DMS53 treated with DMSO at 0.1 percent for 48 hours (cell line): ENCODE data around the gene PRSS35.
"Not testable (repeated sequence)": the region's sequence is repeated elsewhere in the genome, so short reads cannot be mapped to it uniquely, and the experiment has no call there.

Source experiments
- DNase-seq: peaks from one replicate; lab custom pipeline; 2025; ENCODE audit not compliant: unreplicated experiment; lab: John Stamatoyannopoulos, UW

PRSS35 gene

GRCh38 chr6:83511901-83512681, at the start of gene PRSS35:
Gene PRSS35, plus strand, starts transcription at chr6:83512534. Its CDS starts 10,908 bp downstream, at chr6:83523442.
- DNase-seq: peak; percentile 5

- DNase-seq: no peak
Observed at GRCh38 chr6:83463886-83464285, 48.4 kb upstream of the PRSS35 start.

DNA sequence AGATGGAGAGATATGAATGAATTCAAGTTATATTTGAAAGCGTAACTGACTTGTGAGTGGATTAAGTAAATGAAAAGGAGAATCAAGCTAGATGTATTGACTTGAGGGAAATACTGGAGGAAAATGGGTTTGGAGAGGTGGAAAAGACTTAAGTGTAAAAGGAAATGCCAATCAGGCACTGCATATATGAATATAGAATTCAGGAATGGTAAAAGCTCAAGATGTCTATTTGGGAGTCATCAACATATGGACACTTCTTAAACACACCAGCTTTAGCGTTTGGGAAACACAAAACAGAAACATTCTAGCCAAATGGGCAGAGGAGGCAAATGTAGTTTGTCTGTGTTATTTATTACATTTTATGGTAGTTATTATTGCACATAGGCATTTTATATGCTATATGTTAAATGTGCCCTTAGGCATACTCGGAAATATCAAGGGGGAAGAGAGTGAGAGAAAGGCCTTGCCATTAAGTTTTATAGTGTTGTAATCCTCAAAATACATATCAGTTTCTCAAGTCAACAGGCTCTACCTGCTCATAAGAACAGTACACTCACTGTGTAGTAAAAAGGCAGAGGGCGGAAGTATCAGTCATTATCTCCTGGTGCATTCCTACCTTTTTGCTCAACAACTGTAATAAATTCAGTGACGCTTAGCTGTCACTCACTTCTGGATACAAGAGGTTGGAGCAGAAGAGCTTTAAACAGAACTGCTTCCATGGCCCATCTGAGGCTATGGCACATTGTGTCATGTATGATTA, 47.8 kb upstream of the PRSS35 start:
- DNase-seq: no peak

GRCh38 chr6:83466328-83466727, 46.0 kb upstream of the PRSS35 start:
- DNase-seq: no peak

- DNase-seq: no peak
Observed at GRCh38 chr6:83467620-83468036, 44.7 kb upstream of the PRSS35 start.

DNA sequence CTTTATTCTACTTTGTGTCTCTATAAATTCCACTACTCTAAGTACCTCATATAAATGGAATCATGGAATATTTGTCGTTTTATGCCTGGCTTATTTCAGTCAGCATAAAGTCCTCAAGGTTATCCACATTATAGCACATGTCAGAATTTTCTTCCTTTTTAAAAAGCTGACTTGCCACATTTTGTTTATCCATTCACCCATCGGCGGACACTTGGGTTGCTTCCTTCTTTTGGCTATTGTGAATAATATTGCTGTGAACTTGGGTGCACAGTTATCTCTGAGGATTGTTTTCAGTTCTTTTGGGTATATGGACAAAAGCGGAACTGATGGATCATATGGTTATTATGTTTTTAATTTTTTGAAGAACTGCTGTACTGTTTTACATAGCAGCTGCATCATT, 42.3 kb upstream of the PRSS35 start:
- DNase-seq: no peak

DNA sequence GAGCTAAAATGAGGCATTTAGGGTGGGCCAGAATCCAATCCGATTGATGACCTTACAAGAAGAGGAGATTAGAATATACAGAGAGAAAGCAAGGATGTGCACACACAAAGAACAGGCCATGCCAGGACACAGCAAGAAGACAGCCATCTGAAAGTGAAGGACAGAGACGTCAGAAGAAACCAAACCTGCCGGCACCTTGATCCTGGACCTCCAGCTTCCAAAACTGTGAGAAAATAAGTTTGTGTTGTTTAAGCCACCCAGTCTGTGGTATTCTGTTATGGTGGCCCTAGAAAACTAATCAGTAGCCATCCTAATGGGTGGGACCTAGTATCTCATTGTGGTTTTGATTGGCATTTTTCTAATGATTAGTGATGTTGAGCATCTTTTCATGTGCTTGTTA, 41.7 kb upstream of the PRSS35 start:
- no peak for DNase-seq

DNA sequence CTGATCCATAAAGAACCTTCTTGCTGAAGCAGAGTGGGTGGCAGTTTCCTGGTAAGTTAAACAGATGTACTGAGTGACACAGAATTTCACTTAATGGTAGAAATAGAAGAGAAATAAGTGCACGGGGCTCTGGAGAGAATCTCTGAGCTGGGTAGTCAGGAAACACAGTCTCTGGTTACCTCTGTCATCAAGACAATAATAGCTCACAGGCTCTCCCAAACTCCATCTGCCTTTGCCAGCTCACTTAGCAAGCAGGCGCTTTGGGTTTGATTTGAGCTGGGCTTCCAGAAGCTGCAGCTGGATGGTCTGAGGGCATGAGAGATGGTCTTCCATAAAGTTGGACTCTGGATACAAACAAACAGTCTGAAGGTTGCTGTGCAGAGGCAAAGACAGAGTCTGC, 39.6 kb upstream of the PRSS35 start:
- no peak for DNase-seq

- no peak for DNase-seq
Observed at GRCh38 chr6:83474309-83474708, 38.0 kb upstream of the PRSS35 start.

DNA sequence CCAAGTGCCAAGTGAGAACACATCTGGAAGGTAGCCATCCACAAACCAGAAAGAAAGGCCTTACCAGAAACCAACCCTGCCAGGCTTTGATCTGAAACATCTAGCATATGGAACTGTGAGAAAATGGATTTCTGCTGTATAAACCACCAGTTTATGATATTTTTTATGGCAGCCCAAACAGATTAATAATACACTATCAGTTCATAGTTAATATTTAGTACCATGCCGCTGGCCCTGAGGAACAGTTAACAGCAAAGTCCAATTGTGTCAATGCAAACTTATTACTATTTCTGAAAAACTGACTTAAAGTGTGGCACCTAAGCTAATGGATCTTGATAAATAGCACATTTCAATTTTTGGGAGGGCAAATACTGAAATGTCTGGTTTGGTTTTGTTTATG, 35.4 kb upstream of the PRSS35 start:
- DNase-seq: no peak

GRCh38 chr6:83479389-83479788, 32.9 kb upstream of the PRSS35 start:
- no peak for DNase-seq

DNA sequence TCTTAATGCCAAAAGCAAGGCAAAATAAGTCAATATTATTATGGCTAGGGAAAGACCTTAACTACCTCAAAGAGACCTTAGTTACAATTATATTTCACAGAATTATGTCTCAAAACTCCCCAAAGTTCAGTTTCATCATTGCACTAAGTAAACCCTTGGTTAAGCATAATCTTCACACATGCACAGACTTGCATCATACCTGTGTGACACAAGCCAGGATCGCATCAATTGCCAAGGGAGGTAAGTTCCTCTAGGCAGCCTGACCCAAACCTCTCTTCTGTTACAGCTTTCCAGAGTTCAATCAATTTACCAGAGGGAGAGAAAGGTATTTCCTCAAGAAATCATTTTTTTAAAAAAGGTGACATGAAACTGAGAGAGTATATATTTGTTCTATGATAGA, 31.9 kb upstream of the PRSS35 start:
- DNase-seq: no peak

DNA sequence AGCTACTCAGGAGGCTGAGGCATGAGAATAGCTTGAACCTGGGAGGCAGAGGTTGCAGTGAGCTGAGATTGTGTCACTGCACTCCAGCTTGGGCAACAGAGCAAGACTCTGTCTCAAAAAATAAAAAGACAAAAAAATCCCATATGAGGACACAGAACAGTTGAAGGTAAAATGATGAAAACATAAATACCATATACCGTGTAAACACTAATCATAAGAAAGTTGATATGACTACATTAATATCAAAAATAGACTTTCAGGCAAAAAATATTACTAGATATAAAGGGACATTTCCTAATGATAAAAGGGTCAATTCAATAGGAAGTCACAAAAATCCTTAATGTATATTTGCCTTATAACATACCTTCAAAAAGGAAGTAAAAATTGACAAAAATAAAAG, 30.4 kb upstream of the PRSS35 start:
- DNase-seq: not testable (repeated sequence)

- DNase-seq: no peak
Observed at GRCh38 chr6:83488448-83488847, 23.9 kb upstream of the PRSS35 start.

DNA sequence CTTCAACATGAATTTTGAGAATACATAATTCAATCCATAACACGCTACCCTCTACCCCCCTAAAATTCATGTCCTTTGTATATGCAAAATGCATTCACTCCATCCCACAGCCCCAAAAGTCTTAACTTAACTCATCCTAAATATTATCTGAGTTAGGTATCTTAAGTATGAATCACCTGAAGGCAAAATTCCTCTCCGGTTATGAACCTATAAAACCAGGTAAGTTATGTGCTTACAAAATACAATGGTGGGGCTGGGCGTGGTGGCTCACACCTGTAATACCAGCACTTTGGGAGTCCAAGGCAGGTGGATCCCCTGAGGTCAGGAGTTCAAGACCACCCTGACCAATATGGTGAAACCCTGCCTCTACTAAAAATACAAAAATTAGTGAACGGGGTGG, 23.5 kb upstream of the PRSS35 start:
- no peak for DNase-seq

DNA sequence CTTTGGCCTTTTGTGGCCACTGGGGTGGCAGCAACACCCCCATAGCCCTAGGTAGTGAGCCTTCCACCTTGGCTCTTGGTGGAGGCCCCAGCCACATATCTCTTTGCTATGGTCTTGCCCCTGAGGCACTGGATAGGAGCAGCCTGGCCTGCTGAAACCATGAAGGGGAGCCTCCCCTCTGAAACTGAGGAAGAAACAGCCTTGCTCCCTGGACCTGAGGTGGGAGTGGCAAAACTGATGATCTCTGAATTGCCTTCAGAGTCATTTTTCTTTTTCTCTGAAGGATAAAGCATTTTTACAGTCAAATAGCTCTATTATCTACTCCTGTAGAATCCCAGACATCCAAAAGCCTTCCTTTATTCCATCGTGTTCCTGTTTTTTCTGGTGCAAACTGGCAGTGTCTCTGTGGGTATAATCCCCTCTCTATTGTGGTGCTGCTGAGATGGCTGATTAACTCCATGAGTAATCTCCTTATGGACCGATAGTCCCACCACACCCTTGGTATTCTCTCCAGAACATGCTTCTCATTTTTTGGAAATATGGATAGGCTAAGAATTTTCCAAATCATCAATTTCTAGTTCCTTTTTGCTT, 22.0 kb upstream of the PRSS35 start:
- DNase-seq: no peak

DNA sequence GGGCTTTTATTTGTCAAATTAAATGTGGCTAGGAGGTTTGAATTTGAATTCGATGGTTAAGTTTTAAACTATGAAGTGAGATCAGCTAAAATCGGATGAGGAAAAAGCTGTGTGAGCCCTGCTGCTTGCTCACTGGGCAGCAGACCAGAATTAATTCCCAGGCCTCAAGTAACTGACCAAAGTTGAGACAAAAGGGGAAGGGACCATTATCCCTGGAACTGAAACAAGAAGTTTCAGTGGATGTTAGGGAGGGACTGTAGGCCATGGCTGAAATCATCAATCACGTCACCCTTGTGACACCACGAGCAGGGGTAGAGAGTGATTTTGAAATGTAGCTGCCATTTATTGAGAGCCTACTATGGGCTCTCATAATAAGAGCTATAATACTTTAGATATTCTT, 7.0 kb upstream of the PRSS35 start:
- no peak for DNase-seq

- no peak for DNase-seq
Observed at GRCh38 chr6:83509441-83509840, 2.9 kb upstream of the PRSS35 start.

- DNase-seq: no peak
Observed at GRCh38 chr6:83510791-83511190, 1.5 kb upstream of the PRSS35 start.

GRCh38 chr6:83511266-83511665, 1.1 kb upstream of the PRSS35 start:
- no peak for DNase-seq

GRCh38 chr6:83514466-83514865, 2.1 kb downstream of the PRSS35 start:
- DNase-seq: no peak

DNA sequence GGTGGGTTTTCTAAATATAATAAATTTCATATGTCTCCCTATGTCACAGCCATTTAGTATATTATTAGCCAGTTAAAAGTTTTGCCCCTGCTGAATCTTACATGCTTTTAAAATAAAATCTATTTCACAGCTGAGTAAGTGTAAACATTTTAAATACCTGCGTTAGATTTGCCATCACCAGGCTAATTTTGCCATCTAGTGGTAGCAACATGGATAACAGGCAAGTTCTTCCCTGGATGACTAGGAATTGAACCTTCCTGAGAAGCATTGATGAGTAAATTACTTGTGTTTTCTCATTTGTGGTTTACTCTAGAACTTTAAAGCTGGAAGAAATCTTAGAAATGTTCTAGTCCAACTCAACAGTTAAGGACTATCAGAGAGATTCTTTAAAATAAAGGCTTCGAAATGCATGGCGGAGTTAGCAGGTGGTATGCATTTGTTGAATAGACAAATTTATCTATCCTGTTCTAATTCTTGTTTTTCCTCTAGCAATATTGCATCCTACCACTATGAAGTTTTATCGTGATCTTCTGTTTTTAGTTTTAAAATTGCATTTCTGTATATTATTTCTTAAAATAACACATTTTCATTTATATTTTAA, 2.6 kb downstream of the PRSS35 start:
- peak; percentile 29 for DNase-seq
